Epidermal melanocyte (primary cell): Measurements from ENCODE around the gene CD300LB.
"Not testable (repeated sequence)": the region's sequence is repeated elsewhere in the genome, so short reads cannot be mapped to it uniquely, and the experiment has no call there.

Source experiments
- DNase-seq: peaks from one replicate; pipeline ENCODE4 v3.0.0; 2011; ENCODE audit warnings: low spot score; ENCODE audit not compliant: insufficient read length

Gene CD300LB

GRCh38 chr17:74525781-74526288 lies 5.4 kb downstream of the CD300LB start:
- no peak for DNase-seq

GRCh38 chr17:74525465-74525725 lies 5.9 kb downstream of the CD300LB start:
- DNase-seq, result no peak

DNA sequence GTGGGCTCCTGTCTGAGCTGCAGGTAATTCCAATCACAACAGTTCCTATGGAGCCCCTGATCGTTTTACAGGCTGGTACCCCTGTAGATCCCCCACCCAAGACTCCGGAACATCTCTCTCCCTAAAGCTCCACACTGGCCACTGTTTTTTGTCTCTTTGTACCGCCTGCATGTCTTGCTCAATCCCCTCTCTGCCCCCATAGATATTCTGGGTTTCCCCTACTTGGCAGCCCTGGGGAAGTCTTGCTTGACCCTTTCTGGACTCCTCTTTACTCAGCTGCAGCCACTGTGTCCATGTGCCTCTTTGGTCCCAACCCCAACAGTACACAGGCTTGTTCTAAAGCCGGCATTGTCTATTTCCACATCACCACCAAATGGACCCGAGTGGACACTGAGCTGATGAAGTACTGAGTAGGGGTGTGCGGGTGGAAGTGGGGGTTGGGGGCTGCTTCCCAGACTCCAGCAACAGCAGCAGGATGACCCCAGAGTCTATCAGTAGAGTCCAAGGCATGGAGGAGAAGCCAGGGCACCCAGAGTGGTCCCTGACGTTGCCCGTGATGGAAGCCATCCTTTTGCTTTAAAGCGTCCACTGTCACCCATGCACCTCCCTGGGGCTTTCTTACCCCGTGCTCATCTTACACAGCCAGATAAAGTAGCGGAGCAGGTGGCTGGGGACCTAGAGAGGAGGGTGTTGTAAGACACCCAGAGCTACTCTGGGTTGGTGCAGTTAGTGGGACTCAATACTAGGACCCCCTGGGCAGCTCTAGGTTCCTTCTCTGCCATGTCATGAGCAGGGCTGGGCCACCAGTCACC lies 6.4 kb downstream of the CD300LB start:
- no peak for DNase-seq

DNA sequence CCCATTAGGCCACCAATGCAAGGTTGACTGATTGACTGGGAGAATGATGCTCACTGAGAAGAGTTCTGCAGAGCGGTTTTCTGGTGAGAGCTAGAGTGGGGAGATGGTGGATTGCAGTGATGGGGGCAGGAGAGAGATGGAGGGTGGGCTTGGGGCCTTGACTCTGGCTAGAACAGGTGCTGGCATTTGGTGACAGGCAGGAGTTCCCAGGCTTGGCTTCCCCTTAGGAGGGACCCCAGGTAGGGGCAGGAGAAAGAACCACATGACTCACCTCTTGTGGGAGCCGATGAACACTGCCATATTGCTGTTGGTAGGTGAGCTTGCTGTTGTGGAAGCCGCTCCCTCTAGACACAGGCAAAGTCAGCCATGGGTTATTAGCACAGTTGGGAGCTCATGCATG lies 8.0 kb downstream of the CD300LB start:
- no peak for DNase-seq

DNA sequence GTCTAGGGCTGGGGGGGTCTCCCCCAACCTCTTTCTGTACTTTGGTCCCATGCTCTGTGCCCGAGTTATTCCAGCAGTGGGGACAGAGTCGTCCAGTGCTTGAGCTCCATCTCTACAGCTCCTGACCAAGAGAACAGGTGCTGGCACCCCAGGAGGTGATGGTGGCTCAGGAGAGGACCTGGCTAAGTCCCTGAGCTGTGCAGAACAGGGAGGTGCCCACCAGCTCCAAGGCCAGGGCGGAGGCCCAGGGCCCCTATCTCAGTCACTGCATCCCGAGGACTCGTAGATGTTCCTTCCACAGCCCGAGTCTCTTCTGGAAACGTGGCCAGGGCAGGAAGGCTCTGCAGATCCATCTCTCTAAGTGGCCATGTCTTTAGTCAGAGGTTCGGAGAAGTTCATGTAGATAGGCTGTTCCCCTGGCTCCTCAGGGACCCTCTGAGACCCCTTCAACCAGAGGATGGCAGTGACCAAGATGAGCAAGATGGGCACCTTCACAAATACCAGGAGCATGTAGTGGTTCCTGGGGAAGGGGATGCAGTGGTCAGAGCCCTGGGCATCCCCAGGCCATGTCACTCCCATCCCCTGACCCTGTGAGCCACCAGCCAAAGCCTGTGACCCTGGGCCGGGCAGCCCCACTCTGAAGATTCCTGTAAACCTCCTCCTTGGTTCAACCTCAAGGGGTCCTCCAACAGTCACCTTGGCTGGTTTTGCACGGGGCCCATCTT lies 8.7 kb downstream of the CD300LB start:
- no peak for DNase-seq

DNA sequence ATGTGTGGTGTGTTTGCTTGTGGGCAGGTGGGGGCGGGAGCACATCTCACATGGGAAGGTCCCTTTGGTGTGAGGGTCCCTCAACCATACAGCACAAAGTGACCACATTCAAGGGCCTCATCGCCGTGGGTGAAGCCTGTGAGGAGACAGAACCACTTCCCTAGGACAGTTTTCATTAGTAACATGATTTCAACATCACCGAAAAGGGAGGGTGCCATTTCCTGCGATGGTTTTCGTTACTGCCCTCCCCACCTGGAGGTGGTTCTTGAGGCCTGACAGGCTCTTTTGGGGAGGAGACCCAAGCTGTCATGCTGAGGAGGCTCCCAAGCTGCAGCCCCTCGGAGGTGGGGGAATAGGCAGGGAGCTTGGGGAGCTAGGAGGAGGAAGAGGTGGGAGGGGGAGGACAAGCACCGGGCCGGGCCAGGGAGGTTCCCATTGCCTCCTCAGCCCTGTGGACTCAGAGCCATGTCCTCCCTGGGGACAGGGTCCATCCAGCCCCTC lies 9.5 kb downstream of the CD300LB start:
- DNase-seq, result no peak

DNA sequence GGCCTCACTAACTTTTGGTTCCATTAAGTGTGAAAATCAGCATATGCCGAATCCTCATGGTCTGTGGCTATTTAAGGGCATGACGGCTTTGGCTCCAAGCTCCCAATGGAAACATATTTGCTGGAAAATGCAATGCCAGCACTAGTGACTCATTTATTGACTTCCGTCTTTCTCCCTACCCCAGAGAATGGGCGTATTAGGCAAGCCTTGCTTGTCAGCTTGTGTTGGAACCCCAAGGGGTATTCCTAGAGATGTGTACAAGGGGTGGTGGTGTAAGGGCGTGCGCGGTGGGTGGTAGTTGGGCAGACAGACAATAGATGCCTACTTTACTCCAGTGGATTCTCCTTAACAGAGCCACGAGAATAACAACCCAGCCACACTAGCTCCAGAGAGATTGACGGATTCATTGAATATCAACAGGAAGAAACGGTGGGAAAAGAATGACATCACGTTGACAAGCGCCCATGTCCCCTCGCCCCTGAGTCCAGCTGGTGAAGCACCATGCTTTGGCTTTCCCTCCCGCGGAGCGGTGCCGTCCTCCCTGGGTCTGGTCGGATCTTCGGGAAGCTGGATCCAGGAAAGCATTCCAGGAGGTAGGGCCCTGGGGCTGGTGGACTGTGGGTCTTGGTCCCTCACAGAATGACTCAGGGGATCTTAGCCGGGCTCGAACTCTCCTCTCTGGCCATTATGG lies 10.3 kb downstream of the CD300LB start:
- no peak for DNase-seq

- no peak for DNase-seq
These were observed 11.2 kb downstream of the CD300LB start for GRCh38 chr17:74520016-74520434.

- not testable (repeated sequence) for DNase-seq
These were observed 12.8 kb downstream of the CD300LB start for GRCh38 chr17:74518413-74518981.

GRCh38 chr17:74516561-74517328 lies 14.5 kb downstream of the CD300LB start:
- DNase-seq, result no peak

DNA sequence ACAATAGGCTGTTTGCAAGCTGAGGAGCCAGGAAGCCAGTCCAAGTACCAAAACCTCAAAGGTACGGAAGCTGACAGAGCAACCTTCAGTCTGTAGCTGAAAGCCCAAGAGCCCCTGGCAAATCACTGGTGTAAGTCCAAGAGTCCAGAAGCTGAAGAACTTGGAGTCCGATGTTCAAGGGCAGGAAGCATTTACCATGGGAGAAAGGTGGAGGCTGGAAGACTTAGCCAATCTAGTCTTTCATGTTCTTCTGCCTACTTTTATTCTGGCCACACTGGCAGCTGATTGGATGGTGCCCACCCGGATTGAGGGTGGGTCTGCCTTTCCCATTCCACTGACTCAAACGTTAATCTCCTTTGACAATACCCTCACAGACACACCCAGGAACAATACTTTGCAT lies 15.3 kb downstream of the CD300LB start:
- DNase-seq, result no peak

- DNase-seq, result no peak
These were observed 16.5 kb downstream of the CD300LB start for GRCh38 chr17:74514632-74515334.

GRCh38 chr17:74513987-74514631 lies 17.2 kb downstream of the CD300LB start:
- DNase-seq, result no peak

DNA sequence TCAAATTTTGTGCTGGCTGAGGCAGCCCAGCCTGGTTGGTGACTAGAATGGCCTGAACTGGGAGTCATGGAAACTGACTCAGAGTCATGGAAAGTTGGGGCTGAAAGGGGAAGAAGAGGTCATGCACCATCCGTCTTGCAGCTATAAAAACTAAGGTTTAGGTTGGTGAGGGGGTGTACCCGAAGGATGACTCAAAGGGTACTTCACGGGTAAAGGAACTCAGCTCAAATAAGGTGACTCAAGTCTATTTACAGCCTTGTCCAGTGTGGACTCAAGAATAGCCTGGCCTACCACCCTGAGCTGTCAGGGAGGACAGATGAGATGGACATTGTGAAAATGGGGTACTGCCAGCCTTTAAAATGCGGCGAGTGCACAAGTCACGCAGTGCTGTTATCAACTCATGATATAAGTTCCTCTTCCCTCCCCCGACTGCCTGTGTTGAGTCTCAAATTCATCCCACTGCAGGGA lies 18.6 kb downstream of the CD300LB start:
- DNase-seq, result no peak

DNA sequence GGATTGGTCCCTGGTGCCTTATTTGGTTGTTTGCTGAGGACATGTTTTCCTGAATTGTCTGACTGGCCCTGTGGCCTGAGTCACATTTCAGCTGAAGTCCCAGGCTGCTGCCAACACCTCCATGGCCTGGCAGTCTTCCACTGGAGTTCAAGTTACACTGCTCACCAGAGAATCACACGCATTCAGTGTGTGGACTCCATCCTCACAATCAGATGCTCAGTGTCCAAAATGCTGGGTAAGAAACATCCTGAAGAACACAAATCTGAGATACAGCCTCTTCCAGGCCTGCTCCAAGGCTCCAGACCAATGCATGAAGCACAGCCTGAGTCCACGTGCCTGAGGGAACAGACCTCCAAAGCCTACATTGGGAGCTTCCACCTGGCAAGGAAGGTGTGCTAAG lies 19.2 kb downstream of the CD300LB start:
- DNase-seq, result no peak

DNA sequence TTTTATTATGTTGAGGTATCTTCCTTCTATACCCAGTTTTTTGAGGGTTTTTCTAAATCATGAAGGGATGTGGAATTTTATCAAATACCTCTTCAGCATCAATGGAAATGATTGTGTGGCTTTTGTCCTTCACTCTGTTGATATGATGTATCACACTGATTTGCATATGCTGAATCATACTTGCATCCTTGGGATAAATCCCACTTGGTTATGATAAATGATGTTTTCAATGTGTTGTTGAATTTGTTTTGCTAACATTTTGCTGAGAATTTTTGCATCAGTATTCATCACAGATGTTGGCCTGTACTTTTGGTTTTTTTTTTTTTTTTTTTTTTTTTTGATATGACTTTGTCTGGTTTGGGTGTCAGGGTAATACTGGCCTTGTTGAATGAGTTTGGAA lies 23.1 kb downstream of the CD300LB start:
- DNase-seq, result no peak

- DNase-seq, result not testable (repeated sequence)
These were observed 27.3 kb downstream of the CD300LB start for GRCh38 chr17:74503949-74504348.

GRCh38 chr17:74502861-74503260 lies 28.4 kb downstream of the CD300LB start:
- DNase-seq, result no peak

- DNase-seq, result no peak
These were observed 31.3 kb downstream of the CD300LB start for GRCh38 chr17:74499992-74500391.

- no peak for DNase-seq
These were observed 33.8 kb downstream of the CD300LB start for GRCh38 chr17:74497471-74497870.
